Activated CD8-positive, alpha-beta memory T cell treated with anti-CD3 and anti-CD28 coated beads, Interleukin-2, amount 10 ng/mL, durations not matched to agents 7 days and 5 days (primary cell): ENCODE measurements around the gene NADSYN1. TPM values are rescaled to one million over a fixed set of nuclear protein-coding genes. Genes with fewer than 3 reads are reported as not detected.
A peak's percentile ranks its signal among the peaks of the same experiment; 100 is the strongest.

ENCODE experiments used
- ATAC-seq: fragments of 150-1000 bp; cut with Tn5 transposase; one replicate; pipeline ENCODE4 v1.10.0; 2021; ENCODE audit warnings: moderate library complexity
- CTCF ChIA-PET: fragments of 350-600 bp; sonication (Branson Sonifier 250); formaldehyde crosslinking; loops from one replicate; lab custom pipeline; 2021; ENCODE audit warnings: antibody characterized with exemption; lab: Charles Lee
- DNase-seq: peaks from one replicate; pipeline ENCODE4 v3.0.0-alpha.2; 2020
- H3K27ac Mint-ChIP-seq: one replicate; pipeline ENCODE4 v1.8.0; 2021; ENCODE audit warnings: mild to moderate bottlenecking, mixed read lengths
- H3K27me3 Mint-ChIP-seq: one replicate; pipeline ENCODE4 v1.8.0; 2021; ENCODE audit warnings: mixed read lengths
- H3K36me3 Mint-ChIP-seq: one replicate; pipeline ENCODE4 v1.8.0; 2021; ENCODE audit warnings: mild to moderate bottlenecking, mixed read lengths
- H3K4me1 Mint-ChIP-seq: one replicate; pipeline ENCODE4 v1.8.0; 2021; ENCODE audit warnings: mixed read lengths
- H3K4me3 Mint-ChIP-seq: one replicate; pipeline ENCODE4 v1.8.0; 2021; ENCODE audit warnings: mild to moderate bottlenecking, moderate library complexity, mixed read lengths
- H3K9me3 Mint-ChIP-seq: one replicate; pipeline ENCODE4 v1.8.0; 2022; ENCODE audit warnings: low read depth, mixed read lengths
- total RNA-seq, 2 experiments: library from RNA; stranded (reverse); gene quantifications; one replicate each; pipeline ENCODE4 v1.2.3, GENCODE V29; 2021

Gene NADSYN1
- total RNA-seq, 2 experiments from 2014 or later = 97.7 to 134 TPM

DNA sequence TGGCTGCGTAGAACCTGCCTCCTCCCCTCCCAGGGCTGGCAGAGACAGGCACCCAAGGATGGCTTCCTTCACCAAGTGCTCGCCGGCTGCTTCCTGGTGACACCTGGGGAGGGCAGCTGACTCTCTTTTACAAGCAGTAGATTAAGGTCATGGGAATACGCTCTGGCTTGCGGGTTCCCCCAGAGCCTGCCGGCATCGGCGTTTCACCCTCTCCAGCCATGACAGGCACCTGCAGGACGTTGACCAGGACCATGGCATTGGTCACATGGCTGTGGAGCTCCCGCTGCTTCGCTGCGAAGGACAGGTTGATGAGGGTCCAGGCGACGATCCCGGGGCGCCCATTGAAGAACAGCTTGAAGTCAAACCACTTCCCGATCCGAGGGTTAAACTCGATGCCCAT lies 14.4 kb upstream of the NADSYN1 start:
- DNase-seq = no peak
- Mint-ChIP-seq H3K4me1 (no peaks in the 10 kb centered on the region), H3K27ac (no peak overlapping the region), H3K36me3 (peaks cover 27% of the 10 kb centered on the region), H3K27me3 (no peaks in the 10 kb centered on the region), H3K4me3 (no peak overlapping the region), H3K9me3 (no peaks in the 10 kb centered on the region)
- no peak for ATAC-seq
- CTCF ChIA-PET = no interaction called here

DNA sequence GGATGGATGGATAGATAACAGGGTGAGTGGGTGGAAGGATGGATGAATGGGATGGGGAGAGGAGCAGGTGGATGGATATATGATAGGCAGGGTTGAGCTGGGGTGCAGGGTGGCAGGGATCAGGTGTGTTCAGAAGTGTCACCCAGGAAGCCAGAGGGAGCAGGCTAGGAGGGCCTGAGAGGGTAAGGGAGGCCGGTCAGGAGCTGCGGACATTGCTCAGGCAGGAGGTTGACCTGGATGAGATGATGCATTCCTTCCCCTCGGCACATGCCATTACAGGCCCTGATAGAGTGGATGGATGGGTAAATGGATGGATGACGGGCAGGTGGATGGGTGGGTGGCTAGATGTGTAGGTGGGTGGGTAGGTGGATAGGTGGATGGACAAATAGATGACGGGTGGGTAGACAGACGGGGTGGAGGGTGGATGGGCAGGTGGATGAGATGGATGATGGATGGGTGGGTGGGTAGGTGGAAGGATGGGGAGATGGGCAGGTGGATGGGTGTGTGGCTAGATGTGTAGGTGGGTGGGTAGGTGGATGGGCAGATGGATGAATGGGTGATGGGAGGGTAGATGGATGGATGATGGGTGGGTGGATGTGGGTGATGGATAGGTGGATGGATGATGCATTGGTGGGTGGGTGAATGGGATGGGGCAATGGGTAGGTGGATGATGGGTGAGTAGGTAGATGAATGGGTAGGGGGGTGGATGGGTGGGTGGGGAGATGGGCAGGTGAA lies 12.8 kb upstream of the NADSYN1 start:
- no peak for DNase-seq
- CTCF ChIA-PET = no interaction called here
- peaks cover 37% of the 10 kb centered on the region for H3K36me3 Mint-ChIP-seq
- H3K27me3 Mint-ChIP-seq = no peaks in the 10 kb centered on the region
- no peak overlapping the region for H3K4me3 Mint-ChIP-seq
- H3K4me1 Mint-ChIP-seq = no peaks in the 10 kb centered on the region
- no peak for ATAC-seq
- H3K27ac Mint-ChIP-seq = no peak overlapping the region
- no peaks in the 10 kb centered on the region for H3K9me3 Mint-ChIP-seq

DNA sequence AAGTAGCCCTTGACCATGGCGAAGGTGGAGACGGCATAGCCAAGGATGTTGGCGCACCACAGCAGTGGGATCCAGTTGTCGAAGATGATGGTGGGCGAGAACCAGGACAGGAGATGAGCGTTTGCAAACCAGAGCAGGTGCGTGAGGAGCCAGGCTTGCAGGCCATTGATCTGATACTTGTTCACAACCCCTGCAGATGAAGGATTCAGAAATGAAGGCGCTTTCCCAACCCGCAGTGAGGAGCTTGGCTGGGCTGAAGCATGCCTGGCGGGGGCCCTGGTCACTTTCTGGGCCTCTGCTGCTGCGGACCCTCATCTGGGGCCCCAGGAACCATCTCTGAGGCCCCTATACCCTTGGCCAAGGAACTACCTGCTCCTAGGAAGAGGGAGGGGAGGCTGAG lies 11.8 kb upstream of the NADSYN1 start:
- Mint-ChIP-seq H3K27ac (no peak overlapping the region), H3K27me3 (no peaks in the 10 kb centered on the region), H3K4me1 (peaks cover 3% of the 10 kb centered on the region), H3K4me3 (no peak overlapping the region), H3K36me3 (peaks cover 44% of the 10 kb centered on the region), H3K9me3 (peaks cover 4% of the 10 kb centered on the region)
- CTCF ChIA-PET = no interaction called here
- ATAC-seq = no peak
- no peak for DNase-seq

DNA sequence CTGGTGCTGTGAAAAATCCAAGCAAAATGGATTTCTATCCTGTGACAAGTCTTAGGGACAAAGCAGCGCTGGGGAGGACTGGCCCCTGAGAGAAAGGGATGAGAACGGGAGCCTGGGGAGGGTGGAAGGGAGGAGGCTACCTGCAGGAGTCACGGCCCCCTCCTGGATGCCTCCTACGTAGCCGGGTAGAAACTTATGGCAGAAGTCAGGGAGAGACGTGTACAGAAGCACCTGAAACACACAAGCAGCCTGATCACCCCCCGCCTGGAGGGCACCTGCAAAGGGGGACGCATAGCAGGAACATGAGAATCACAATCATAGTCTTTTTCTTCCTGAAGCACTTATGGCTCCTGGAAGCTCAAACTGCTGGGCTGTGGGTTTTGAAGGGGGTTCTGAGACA lies 10.9 kb upstream of the NADSYN1 start:
- H3K27me3 Mint-ChIP-seq = no peaks in the 10 kb centered on the region
- peaks cover 10% of the 10 kb centered on the region for H3K4me1 Mint-ChIP-seq
- H3K36me3 Mint-ChIP-seq = peaks cover 50% of the 10 kb centered on the region
- CTCF ChIA-PET = no interaction called here
- no peak for DNase-seq
- H3K27ac Mint-ChIP-seq = no peak overlapping the region
- peaks cover 5% of the 10 kb centered on the region for H3K9me3 Mint-ChIP-seq
- ATAC-seq = no peak
- H3K4me3 Mint-ChIP-seq = no peak overlapping the region

DNA sequence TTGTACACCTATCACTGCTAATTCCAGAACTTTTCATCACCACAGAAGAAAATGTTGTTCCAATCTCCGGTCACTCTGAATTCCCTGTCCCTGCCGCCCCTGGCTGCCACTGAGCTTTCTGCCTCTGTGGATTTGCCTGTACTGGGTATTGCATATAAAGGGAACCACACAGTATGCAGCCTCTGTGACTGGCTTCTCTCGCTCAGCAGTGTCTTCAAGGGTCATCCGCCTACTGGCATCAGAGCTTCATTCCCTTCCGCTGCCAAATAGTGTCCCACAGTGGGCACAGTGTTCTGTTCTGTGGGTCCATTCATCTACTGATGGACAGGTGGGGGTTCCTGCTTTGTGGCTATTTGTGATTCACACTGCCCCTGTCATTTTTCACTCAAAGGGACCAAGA lies 10.1 kb upstream of the NADSYN1 start:
- CTCF ChIA-PET = no interaction called here
- H3K27me3 Mint-ChIP-seq = no peaks in the 10 kb centered on the region
- H3K4me1 Mint-ChIP-seq = peaks cover 16% of the 10 kb centered on the region
- DNase-seq = no peak
- H3K9me3 Mint-ChIP-seq = peaks cover 5% of the 10 kb centered on the region
- H3K27ac Mint-ChIP-seq = no peak overlapping the region
- H3K36me3 Mint-ChIP-seq = peaks cover 51% of the 10 kb centered on the region
- H3K4me3 Mint-ChIP-seq = no peak overlapping the region
- no peak for ATAC-seq

DNA sequence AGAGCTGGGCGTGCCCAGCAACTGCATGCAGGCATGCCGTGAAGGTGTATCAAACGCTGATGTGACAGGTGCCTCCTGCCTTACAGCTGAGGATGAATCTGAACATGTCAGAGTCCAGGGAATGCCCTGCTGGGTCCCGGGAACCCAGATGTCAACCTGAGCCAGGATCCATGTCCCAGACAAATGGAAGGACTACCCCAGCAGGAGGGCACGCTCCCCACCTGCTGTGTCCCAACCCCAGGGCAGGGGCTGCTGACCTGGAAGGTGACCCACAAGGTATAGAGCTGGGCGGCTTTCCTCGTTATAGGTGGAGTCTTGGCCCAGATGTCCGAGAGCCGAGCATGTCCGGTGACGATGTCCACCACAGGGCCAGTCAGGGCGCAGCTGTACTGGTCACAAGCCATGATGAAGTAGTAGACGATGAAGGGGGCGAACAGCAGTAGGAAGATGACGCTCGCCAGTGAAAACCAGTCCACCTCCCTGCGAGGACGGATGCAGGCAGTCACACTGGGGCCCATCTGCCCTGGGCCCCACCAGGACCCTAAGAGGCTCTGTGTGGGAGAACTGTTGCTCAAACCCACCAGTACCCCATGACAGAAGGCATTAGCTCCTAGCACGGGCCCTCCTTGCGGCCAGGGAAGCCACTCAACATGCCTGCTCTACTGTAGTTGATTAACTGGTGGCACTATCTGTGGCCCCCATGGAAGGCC lies 9.1 kb upstream of the NADSYN1 start:
- no peak overlapping the region for H3K27ac Mint-ChIP-seq
- peaks cover 16% of the 10 kb centered on the region for H3K4me1 Mint-ChIP-seq
- CTCF ChIA-PET = no interaction called here
- H3K36me3 Mint-ChIP-seq = peaks cover 49% of the 10 kb centered on the region
- no peak for DNase-seq
- no peak for ATAC-seq
- no peaks in the 10 kb centered on the region for H3K27me3 Mint-ChIP-seq
- H3K9me3 Mint-ChIP-seq = peaks cover 5% of the 10 kb centered on the region
- no peak overlapping the region for H3K4me3 Mint-ChIP-seq

DNA sequence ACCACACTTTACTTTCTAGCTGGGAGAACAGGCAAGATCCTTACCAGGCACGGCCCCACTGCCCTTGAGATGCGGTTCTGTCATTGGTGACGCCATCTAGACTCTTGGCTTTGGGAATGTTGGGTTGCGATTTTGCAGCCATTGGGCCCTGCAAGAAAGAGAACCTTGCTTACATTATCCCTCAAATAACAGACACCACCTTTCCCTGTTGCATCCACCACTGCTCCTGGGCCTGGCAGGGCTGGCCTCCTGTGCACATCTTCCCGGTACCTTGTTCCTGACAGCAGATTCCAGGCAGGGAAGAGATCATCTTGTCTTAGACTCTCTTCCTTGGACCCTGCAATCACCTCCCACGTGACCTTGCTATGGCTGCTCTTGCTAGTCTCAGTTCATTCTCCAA lies 8.2 kb upstream of the NADSYN1 start:
- Mint-ChIP-seq H3K27me3 (no peaks in the 10 kb centered on the region), H3K36me3 (peaks cover 46% of the 10 kb centered on the region), H3K27ac (no peak overlapping the region), H3K4me3 (no peak overlapping the region), H3K4me1 (peaks cover 25% of the 10 kb centered on the region), H3K9me3 (peaks cover 5% of the 10 kb centered on the region)
- ATAC-seq = no peak
- DNase-seq = no peak
- CTCF ChIA-PET = no interaction called here

DNA sequence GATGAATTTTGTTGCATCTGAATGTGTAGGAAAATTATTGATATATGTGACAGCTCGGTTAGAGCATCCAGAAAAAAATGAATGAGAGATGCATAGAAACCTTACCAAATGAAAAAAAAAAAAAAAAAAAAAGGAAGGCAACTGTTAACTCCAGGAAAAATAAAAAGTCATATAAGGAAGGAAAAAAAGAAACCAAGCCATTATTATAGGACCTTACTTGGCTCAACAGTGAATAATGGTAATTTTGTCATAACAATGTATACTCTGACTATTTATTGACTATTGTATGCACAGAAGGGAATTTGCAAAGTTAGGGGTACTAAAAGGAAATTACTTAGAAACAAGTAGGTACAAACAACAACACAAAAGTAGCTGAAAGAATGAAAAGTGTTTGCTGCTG lies 6.9 kb upstream of the NADSYN1 start:
- Mint-ChIP-seq H3K4me3 (no peak overlapping the region), H3K4me1 (peaks cover 37% of the 10 kb centered on the region), H3K27me3 (no peaks in the 10 kb centered on the region), H3K9me3 (peaks cover 5% of the 10 kb centered on the region), H3K36me3 (peaks cover 41% of the 10 kb centered on the region), H3K27ac (no peak overlapping the region)
- DNase-seq (no peak), ATAC-seq (no peak)
- CTCF ChIA-PET = no interaction called here

DNA sequence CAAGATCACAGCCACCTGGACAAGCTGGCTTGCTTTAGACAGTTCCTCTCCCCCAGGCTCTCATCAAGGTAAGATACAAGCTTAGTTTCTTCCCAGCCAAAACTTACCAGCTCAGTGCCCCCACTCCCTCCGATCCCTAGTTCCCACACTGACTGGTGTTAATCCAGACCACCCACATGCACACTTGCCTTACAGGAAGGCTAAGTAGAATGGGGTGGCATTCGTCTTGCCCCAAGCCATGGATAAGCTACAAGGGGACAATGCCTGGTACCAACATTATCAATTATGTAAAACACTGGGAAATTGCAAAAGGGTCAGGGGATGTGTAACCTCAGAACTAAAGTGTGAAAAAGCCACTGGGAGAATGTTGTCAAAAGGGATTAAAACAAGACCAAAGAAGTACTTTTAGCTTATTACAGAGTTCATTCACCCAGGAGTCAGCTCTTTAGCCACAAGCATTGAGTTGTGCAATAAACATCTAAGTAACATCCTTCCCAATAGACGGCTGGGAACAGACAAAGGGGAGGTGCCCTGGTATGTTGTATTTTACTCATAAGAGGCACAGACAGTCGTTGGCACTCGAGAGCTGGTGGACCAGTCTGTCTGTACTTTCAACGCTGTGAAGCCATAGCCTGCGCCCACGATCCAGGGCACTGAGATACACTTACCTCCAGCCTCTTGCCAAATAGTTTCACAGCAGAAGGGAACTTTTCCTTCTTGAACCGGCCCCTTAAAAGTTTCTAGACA lies 5.9 kb upstream of the NADSYN1 start:
- CTCF ChIA-PET = interaction anchor here (1.4 kb wide), 1 partner anchor 11 kb away, joined by 3 read pairs; no protein-coding TSS in a partner anchor
- H3K27ac Mint-ChIP-seq = peak overlapping the region; percentile 68
- H3K4me3 Mint-ChIP-seq = peak overlapping the region; percentile 97
- H3K36me3 Mint-ChIP-seq = peaks cover 39% of the 10 kb centered on the region
- H3K27me3 Mint-ChIP-seq = no peaks in the 10 kb centered on the region
- ATAC-seq (no peak), DNase-seq (no peak)
- peaks cover 47% of the 10 kb centered on the region for H3K4me1 Mint-ChIP-seq
- peaks cover 5% of the 10 kb centered on the region for H3K9me3 Mint-ChIP-seq

DNA sequence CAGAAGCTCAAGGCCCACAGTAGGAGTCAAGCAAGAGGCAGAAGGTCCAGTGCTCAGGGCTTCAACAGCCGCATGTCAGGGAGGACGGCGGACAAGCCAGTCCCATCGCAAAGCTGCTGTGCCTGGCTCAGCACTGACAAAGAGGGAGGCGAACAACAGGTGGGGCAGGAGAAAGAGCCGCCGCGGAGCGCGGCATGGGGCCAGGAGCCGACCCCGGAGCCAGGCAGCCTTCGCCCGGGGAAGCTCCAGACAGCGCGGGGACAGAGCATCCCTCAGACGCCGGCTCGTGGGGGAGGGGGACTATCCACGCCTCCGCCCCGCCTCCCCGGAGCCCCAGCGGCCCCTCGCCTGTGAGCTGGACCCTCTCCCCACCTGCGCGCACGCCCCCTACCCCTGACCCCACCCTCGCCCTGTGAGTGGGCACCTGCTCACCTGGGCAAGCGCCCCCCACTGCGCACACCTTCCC lies 5.2 kb upstream of the NADSYN1 start:
- CTCF ChIA-PET = interaction anchor here (1.4 kb wide), 1 partner anchor 11 kb away, joined by 3 read pairs; no protein-coding TSS in a partner anchor
- Mint-ChIP-seq H3K36me3 (peaks cover 35% of the 10 kb centered on the region), H3K4me1 (peaks cover 50% of the 10 kb centered on the region), H3K27me3 (no peaks in the 10 kb centered on the region), H3K27ac (peak overlapping the region; percentile 68), H3K9me3 (peaks cover 5% of the 10 kb centered on the region), H3K4me3 (peak overlapping the region; percentile 97)
- DNase-seq = peak; percentile 63
- peak; percentile 27 for ATAC-seq

DNA sequence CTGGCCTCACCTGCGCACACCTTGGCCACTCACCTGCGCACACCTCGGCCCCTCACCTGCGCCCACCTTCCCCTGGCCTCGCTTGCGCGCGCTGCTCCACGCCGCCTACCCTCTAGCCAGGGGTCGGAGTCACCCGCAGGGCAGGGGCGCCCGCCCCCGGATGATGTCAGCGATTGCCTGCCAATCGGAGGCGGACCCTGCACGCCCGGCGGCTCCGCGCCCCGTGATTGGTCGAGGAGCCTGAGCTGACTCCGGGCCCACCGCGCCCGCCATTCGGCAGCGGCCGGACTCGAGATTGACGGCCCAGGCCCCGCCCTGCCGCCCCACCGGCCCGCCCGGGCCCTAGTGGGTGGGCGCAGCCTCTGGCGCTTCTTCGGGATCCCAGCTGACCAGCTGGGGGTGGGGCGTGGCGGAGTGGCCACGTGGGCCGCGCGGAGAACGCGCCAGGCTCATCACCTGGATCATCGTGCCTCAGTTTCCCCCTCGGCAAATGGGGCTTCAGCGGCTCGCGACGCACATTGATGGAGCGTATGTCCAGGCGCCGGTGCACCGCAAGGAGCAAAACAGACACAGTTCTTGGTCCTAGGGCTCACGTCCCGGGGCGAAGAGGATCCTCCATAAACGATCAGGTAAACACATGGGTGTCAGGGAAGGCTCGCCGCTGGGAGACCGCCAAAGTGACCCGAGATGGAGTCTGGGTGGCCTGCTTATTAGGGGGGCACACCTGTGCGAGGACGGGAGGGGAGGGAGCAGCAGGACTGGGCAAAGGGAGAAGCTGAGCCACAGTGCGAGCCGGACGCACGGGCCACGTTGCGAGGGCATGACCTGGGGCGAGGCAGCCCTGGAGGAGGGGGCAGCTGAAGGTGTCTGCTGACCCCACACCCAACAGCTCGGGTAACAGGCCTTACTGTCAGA lies 4.5 kb upstream of the NADSYN1 start, which contains the start of gene DHCR7:
Gene DHCR7 (minus strand): TSS at position 137 of the 915 bp plus-strand sequence. CDS start 3,441 bp downstream, outside the sequence.
- Mint-ChIP-seq H3K27me3 (no peaks in the 10 kb centered on the region), H3K9me3 (peaks cover 5% of the 10 kb centered on the region), H3K4me1 (peaks cover 51% of the 10 kb centered on the region), H3K27ac (peak within 1 kb of the TSS; percentile 90), H3K36me3 (peaks cover 29% of the 10 kb centered on the region), H3K4me3 (peak within 1 kb of the TSS; percentile 97)
- CTCF ChIA-PET = interaction anchor here (1.4 kb wide), 1 partner anchor 10 kb away, joined by 3 read pairs; no protein-coding TSS in a partner anchor
- ATAC-seq (peak; percentile 88), DNase-seq (peak; percentile 97)

DNA sequence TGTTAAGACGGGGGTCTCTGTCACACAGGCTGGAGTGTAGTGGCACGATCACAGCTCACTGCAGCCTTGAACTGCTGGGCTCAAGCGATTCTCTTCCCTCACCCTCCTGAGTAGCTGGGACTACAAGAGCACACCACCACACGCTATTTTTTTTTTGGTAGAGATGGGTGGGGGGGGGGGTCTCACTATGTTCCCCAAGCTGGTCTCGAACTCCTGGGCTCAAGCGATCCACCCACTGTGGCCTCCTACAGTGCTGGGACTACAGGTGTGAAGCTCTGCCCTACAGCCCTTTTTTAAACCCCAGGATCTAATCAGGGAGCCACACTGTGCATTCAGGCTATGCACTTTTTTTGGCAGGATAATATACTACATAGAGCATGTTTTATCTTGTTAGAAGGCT lies 3.4 kb upstream of the NADSYN1 start:
- ATAC-seq = no peak
- Mint-ChIP-seq H3K27ac (peak overlapping the region; percentile 90), H3K4me1 (peaks cover 60% of the 10 kb centered on the region), H3K36me3 (peaks cover 23% of the 10 kb centered on the region), H3K9me3 (peaks cover 5% of the 10 kb centered on the region), H3K4me3 (peak overlapping the region; percentile 97), H3K27me3 (no peaks in the 10 kb centered on the region)
- CTCF ChIA-PET = no interaction called here
- no peak for DNase-seq
